ENCODE results near the gene PPP2R2C.

PPP2R2C gene

GRCh38 chr4:6421397-6421796 is 51.0 kb downstream of the PPP2R2C start:
- DNase-seq, result no peak

- DNase-seq, result no peak
These were observed 51.4 kb downstream of the PPP2R2C start for GRCh38 chr4:6420972-6421371.

DNA sequence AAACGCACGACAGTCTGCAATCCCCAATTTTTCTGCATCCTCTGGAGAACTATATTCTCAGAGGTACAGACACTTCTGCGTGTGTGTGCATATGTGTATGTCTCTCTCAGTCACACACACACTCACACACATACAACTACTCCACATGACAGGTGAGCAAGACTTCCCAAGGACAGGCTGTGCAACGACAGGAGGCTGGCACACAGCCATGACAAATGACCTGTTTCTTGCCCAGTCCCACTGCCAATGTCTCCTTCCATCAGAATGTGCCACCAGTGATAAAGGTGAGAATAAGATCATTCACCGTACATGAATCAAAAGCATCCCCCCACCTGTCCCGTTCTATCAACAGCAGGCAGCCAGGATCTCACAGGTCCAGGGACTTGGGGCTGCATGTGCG is 52.4 kb downstream of the PPP2R2C start:
- no peak for DNase-seq

DNA sequence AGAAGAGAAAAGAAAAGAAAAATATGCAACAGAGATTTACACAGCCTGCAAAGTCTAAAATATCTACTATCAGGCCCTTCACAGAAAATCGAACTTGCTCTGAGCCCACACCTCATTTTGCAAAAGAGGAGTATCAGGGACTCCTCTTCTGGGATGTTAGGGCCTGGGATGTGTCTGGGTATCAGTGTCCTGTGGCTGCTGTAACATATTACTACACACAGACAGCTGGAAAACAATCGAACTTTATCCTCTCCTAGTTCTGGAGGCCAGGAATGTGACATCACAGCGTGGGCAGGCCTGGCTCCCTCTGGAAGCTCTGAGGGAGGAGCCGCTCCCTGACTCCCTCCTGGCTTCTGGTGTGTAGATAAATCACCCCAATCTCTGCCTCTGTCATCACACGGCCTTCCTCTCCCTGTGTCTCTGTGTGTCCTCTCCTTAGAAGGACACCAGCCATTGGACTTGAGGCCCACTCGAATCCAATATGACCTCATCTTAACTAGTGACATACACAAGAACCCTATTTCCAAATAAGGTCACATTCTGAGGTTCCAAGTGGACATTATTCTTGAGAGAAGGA is 52.9 kb downstream of the PPP2R2C start:
- DNase-seq, result no peak

GRCh38 chr4:6418193-6418755 is 54.1 kb downstream of the PPP2R2C start:
- DNase-seq, result no peak

DNA sequence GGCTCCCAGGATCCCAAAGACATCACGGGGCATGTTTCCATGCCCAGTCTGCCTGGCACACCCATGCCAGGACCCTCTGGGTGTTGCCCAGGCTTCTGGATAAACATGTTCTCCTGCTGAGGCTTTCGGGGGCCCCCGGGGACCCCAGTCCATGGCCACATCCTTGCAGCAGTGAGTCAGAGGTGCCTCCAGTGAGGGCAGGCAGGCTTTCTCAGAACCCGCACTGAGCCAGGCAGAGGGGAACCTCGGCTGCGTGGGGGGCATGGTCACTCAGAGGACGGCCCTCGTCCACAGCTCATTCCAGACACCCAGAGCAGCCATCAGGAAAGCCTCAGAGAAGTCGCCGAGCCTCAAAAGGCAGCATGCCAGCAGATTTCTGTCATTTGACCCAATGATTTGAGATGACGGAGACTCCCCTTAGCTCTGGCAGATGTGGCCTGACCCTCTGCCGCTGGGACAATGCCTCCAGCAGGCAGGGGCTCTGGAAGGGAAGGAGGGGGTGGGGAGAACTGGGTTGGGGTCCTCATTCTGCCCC is 54.8 kb downstream of the PPP2R2C start:
- no peak for DNase-seq

- no peak for DNase-seq
These were observed 55.7 kb downstream of the PPP2R2C start for GRCh38 chr4:6416518-6417286.

GRCh38 chr4:6415031-6415705 is 57.2 kb downstream of the PPP2R2C start:
- DNase-seq, result no peak

GRCh38 chr4:6414578-6414977 is 57.8 kb downstream of the PPP2R2C start:
- no peak for DNase-seq

GRCh38 chr4:6410664-6411063 is 61.8 kb downstream of the PPP2R2C start:
- DNase-seq, result no peak

GRCh38 chr4:6410068-6410467 is 62.3 kb downstream of the PPP2R2C start:
- no peak for DNase-seq

DNA sequence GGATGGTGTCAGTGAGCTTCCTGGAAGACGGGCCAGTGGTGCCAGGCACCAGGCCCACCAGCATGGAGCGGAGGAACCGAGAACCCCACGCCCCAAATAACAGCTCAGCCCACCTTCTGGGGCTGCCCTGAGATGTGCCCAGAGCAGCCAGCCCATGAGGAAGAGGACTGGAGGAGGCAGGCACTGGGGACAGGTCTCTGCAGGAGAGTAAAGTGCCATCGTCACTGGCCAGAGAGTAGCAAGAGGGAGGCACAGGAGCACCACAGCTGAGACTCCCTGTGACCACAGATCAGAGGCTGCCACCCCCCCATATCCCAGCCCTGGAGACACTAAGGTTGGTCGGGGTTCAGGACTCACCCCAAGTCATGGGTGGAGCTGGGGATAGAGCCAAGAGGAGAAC is 63.0 kb downstream of the PPP2R2C start:
- no peak for DNase-seq

GRCh38 chr4:6408263-6408662 is 64.2 kb downstream of the PPP2R2C start:
- DNase-seq, result no peak

GRCh38 chr4:6405397-6405706 is 67.1 kb downstream of the PPP2R2C start:
- DNase-seq, result no peak

- DNase-seq, result no peak
These were observed 67.6 kb downstream of the PPP2R2C start for GRCh38 chr4:6404611-6405396.

DNA sequence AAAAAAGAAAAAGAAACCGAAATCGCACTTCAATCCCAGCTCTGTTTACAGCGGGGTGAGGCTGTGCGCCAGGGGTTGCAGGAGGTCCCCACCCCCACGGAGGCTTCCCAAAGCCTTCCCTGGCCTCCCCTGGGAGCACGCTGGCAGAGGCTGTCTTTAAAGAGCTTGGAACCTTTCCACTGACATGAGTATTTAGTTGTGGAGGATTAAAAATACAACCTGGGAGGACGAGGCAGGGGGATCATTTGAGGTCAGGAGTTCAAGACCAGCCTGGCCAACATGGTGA is 69.1 kb downstream of the PPP2R2C start:
- no peak for DNase-seq

- DNase-seq, result no peak
These were observed 69.6 kb downstream of the PPP2R2C start for GRCh38 chr4:6402566-6403399.

- DNase-seq, result no peak
These were observed 70.6 kb downstream of the PPP2R2C start for GRCh38 chr4:6401797-6402196.

DNA sequence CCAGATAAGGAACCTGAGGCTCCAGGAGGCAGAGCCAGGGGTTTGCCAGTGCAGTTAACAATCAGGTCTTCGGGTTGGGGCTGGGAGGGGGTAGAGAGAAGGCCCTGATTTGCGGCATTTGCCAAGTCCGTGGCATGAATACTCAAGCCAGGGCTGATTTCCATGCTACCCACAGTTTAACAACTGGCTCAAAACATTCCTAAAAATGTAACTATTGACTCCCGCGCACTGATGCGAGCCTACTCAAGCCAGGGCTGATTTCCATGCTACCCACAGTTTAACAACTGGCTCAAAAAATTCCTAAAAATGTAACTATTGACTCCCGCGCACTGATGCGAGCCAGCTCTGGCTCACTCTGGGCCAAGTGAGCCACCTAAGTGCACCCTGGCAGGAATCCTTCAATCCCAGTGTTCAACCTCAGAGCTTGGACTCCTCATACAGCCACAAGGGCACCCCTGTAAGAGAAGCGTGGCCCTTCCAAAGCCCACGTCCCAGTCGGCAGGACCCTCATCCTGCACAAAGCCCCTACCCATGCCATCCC is 75.6 kb downstream of the PPP2R2C start:
- DNase-seq, result no peak

DNA sequence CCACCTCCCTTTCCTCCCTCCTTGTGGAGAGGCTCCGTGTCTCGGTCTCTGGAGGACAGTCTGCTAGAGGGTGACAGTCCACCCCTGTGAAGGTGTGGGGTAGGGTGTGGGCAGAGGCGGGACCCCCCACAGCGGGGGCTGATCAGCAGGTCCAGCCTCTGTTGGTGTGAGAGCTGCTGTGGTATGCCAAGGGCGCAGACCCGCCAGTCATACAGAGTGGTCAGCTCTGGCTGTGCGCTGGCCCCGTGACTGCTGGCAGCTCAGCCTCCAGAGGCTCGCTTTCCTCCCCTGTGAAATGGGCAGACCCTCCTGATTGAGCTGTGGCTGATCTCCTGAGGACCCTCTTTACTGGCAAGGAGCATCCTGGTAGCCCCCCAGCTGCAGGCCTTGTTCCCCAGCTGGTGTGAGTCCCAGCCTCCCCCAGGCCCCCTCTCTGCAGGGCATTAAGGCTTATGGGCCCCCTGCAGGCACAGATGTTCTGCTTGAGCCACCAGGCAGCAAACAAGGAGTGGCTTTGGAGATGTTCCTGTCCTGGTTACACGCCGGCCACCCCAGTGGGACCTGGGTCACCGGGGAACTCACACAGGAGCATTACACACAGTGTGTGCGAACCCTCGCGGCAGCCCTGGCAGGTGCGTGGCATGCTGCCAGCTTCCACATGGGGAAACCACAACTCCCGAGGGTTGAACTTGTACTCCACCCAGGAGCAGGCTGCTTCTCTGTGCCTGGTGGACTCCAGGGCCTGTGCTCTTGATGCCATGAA is 76.8 kb downstream of the PPP2R2C start:
- DNase-seq, result no peak

GRCh38 chr4:6394671-6395081 is 77.7 kb downstream of the PPP2R2C start:
- no peak for DNase-seq
